Liver (tissue), 9 donors: ENCODE data around the gene PTMS. TPM values are rescaled to one million over a fixed set of nuclear protein-coding genes. Genes with fewer than 3 reads are reported as not detected.

Experiments
- DNase-seq: peaks from one replicate; pipeline ENCODE4 v3.0.0-alpha.2; 2017; ENCODE audit warnings: low spot score
- H3K27ac ChIP-seq, 2 donors: one replicate each; pipeline ENCODE4 v1.7.0; 2013; ENCODE audit warnings: inconsistent platforms in 2 of 2, low read length in 2 of 2, control low read depth in 1 of 2, low read depth in 1 of 2, mild to moderate bottlenecking in 1 of 2
- H3K27me3 ChIP-seq, 4 donors: one replicate each; pipeline versions ENCODE4 v1.6.1 to v1.7.0; 2013; ENCODE audit warnings: low read length in 3 of 4, inconsistent platforms in 1 of 4, mild to moderate bottlenecking in 1 of 4, moderate library complexity in 1 of 4; ENCODE audit not compliant: control insufficient read depth in 4 of 4, insufficient read depth in 4 of 4
- H3K36me3 ChIP-seq, 4 donors: one replicate each; pipeline versions ENCODE4 v1.6.1 to v1.7.0; 2013; ENCODE audit warnings: low read length in 3 of 4, mild to moderate bottlenecking in 3 of 4, low read depth in 1 of 4, moderate library complexity in 1 of 4; ENCODE audit not compliant: control insufficient read depth in 4 of 4, insufficient read depth in 3 of 4
- H3K4me1 ChIP-seq, 4 donors: one replicate each; pipeline versions ENCODE4 v1.6.1 to v1.7.0; 2013; ENCODE audit warnings: low read length in 3 of 4, mild to moderate bottlenecking in 3 of 4, moderate library complexity in 1 of 4; ENCODE audit not compliant: control insufficient read depth in 4 of 4, insufficient read depth in 4 of 4
- H3K4me3 ChIP-seq, 3 donors: one replicate each; pipeline versions ENCODE4 v1.6.1 to v1.7.0; 2013; ENCODE audit warnings: low read length in 3 of 3, control low read depth in 1 of 3, low read depth in 1 of 3, mild to moderate bottlenecking in 1 of 3
- H3K9ac ChIP-seq, 2 donors: one replicate each; pipeline ENCODE4 v1.7.0; 2013; ENCODE audit warnings: low read length in 2 of 2, mild to moderate bottlenecking in 2 of 2, moderate library complexity in 2 of 2, control low read depth in 1 of 2, low read depth in 1 of 2
- H3K9me3 ChIP-seq, 4 donors: one replicate each; pipeline versions ENCODE4 v1.6.1 to v1.7.0; 2013; ENCODE audit warnings: low read length in 3 of 4; ENCODE audit not compliant: control insufficient read depth in 4 of 4
- EGR1 ChIP-seq, 2 donors: IDR thresholded peaks; 2 replicates each; pipeline ENCODE4 v1.6.1; 2016 to 2018; ENCODE audit warnings: antibody characterized with exemption in 2 of 2, low read depth in 2 of 2
- FOXA1 ChIP-seq: IDR thresholded peaks from 2 replicates; pipeline ENCODE4 v1.6.1; 2016; ENCODE audit warnings: antibody characterized with exemption
- FOXA2 ChIP-seq: IDR thresholded peaks from 2 replicates; pipeline ENCODE4 v1.6.1; 2016; ENCODE audit warnings: antibody characterized with exemption
- GABPA ChIP-seq, 2 donors: IDR thresholded peaks in 1 of 2; conservative IDR thresholded peaks in 1 of 2; 2 replicates each; pipeline ENCODE4 v1.6.1; 2016; ENCODE audit warnings: antibody characterized with exemption in 2 of 2, mild to moderate bottlenecking in 1 of 2, moderate library complexity in 1 of 2
- HNF4A ChIP-seq, 2 donors: conservative IDR thresholded peaks; 2 replicates each; pipeline ENCODE4 v1.6.1; 2016; ENCODE audit warnings: antibody characterized with exemption in 2 of 2, mild to moderate bottlenecking in 2 of 2
- HNF4G ChIP-seq: IDR thresholded peaks from 2 replicates; pipeline ENCODE4 v1.6.1; 2016; ENCODE audit warnings: antibody characterized with exemption
- JUND ChIP-seq, 2 donors: IDR thresholded peaks; 2 replicates each; pipeline ENCODE4 v1.6.1; 2016; ENCODE audit warnings: antibody characterized with exemption in 2 of 2
- NR2F2 ChIP-seq: IDR thresholded peaks from 2 replicates; pipeline ENCODE4 v1.6.1; 2016; ENCODE audit warnings: antibody characterized with exemption
- RAD21 ChIP-seq, 2 donors: IDR thresholded peaks; 2 replicates each; pipeline ENCODE4 v1.6.1; 2016; ENCODE audit warnings: antibody characterized with exemption in 2 of 2, mild to moderate bottlenecking in 2 of 2
- RXRA ChIP-seq, 2 donors: IDR thresholded peaks; 2 replicates each; pipeline ENCODE4 v1.6.1; 2017 to 2018; ENCODE audit warnings: antibody characterized with exemption in 2 of 2, mild to moderate bottlenecking in 1 of 2
- SP1 ChIP-seq: IDR thresholded peaks from 2 replicates; pipeline ENCODE4 v1.6.1; 2018; ENCODE audit warnings: antibody characterized with exemption, mild to moderate bottlenecking
- TAF1 ChIP-seq: conservative IDR thresholded peaks from 2 replicates; pipeline ENCODE4 v1.6.1; 2016; ENCODE audit warnings: antibody characterized with exemption, mild to moderate bottlenecking
- YY1 ChIP-seq: IDR thresholded peaks from 2 replicates; pipeline ENCODE4 v1.6.1; 2016; ENCODE audit warnings: antibody characterized with exemption, mild to moderate bottlenecking
- WGBS: extraction: QIAGEN DNeasy Blood & Tissue Kit; methylation state at CpG from one replicate; pipeline ENCODE4 v1.1.7; 2013; 5-methylcytosine and 5-hydroxymethylcytosine counted together
- polyA plus RNA-seq, 2 donors: library from polyadenylated mRNA; stranded (reverse) in 1 of 2; unstranded in 1 of 2; fragments of 200-250 nt in 1 of 2; fragments of >200 nt in 1 of 2; fragmentation: Nextera tagmentation in 1 of 2; extraction: Ambion mirVana in 1 of 2; gene quantifications; one replicate each; pipeline versions ENCODE4 v1.2.1 to v1.2.3, GENCODE V29; 2013 to 2015
- total RNA-seq, 2 donors: library from RNA; depleted of rRNA; stranded (reverse); fragments of >200 nt; gene quantifications; one replicate each; pipeline ENCODE4 v1.2.3, GENCODE V29; 2014
- TF ChIP-seq, protein P1 (sequence below): IDR thresholded peaks from 2 replicates; pipeline ENCODE4 v1.6.1; 2016; ENCODE audit warnings: antibody characterized with exemption
- TF ChIP-seq, protein P2 (sequence below): IDR thresholded peaks from 2 replicates; pipeline ENCODE4 v1.6.1; 2016; ENCODE audit warnings: antibody characterized with exemption
- TF ChIP-seq, protein P3 (sequence below): IDR thresholded peaks from 2 replicates; pipeline ENCODE4 v1.6.1; 2016; ENCODE audit warnings: antibody characterized with exemption
- TF ChIP-seq, protein P4 (sequence below): fragments of 150-350 bp; IDR thresholded peaks from 2 replicates; pipeline ENCODE4 v1.5.1; 2017; ENCODE audit warnings: improper control_type of control experiment, low read depth, low read length; ENCODE audit not compliant: missing input control
- TF ChIP-seq, protein P5 (sequence below): IDR thresholded peaks from 2 replicates; pipeline ENCODE4 v1.6.1; 2016; ENCODE audit warnings: antibody characterized with exemption, mild to moderate bottlenecking
- donor health status: healthy.
- donor health status: healthy.
- donor health status: healthy.
- donor health status: healthy.
- donor health status: healthy.

Gene PTMS
- total and polyA plus RNA-seq, 4 donors, result 26.3 to 261 (median 104) TPM

DNA sequence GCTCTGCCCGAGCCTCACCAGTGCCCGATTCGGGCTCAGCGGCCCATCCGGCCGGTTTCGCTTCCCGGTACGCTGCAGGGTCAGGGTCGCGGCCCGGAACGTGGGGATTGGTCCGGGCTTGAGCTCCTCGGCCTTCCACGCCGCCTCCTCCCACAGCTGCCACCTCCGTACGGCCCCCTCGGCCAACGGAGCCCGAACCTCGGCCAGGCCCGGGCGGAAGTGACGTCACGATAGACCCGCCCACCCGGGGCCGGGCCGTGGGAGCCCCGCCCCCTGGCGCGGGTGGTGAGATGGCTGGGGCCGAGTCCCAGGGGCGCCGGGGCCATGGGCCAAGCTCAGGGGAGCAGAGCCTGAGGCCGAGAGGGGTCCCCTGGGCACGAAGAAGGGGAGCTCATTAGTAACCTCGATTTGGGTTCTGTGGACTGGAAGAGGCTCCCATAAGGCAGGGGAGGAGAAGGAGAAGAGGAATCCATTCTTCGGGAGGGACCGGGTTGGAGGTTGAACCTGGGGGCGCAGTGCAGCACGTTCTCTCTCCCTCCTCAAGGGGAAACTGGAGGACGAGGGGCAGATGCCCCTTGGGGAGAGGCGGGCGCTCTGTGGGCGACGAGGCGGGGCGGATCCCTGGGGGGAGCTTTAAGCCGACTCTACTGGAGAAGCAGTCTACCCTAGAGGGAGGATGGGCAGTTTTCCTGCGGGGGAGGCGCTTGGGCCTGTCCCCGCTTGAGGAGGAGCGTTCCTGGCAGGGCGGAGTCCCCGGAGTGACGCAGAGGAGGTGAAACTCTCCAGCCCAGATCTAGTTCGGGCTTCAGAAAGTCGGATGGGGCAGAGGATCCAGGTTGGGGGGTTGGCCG is 13.0 kb upstream of the PTMS start, which contains the start of gene MLF2 (continued):
- TF ChIP-seq TAF1, result peak; percentile 55
- TF ChIP-seq RXRA (IDR thresholded peaks at IDR 0.05), result no peak
- TF ChIP-seq RAD21 (IDR thresholded peaks at IDR 0.05), result no peak

DNA sequence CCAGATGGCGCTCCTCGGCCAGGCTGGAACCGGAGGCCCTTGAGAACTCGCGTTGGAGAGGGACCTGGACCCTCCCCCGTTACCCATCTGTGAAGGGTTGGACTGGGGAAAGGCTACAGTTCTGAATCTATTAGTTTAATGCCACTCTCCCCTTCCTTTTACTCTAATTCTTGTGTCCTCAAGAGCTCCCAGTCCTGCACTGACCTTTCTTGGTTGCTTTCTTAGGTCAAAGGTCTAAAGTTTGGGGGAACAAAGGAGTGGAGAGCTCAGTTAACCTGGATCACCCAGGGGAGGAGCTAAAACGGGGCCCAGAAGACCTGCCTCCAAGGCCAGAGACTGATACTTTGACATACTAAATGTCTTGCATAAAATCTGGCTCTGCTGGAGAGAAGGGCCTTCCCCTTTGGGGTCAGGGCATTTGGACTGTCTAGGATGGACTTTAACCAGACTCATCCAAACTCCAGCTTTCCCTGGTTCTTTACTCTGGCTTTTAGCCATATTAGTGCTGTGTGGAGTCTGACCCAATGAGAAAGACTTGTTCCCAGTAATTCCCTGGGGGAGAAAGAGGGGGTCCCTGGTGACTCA is 12.3 kb upstream of the PTMS start:
- TF ChIP-seq, protein P1, sequence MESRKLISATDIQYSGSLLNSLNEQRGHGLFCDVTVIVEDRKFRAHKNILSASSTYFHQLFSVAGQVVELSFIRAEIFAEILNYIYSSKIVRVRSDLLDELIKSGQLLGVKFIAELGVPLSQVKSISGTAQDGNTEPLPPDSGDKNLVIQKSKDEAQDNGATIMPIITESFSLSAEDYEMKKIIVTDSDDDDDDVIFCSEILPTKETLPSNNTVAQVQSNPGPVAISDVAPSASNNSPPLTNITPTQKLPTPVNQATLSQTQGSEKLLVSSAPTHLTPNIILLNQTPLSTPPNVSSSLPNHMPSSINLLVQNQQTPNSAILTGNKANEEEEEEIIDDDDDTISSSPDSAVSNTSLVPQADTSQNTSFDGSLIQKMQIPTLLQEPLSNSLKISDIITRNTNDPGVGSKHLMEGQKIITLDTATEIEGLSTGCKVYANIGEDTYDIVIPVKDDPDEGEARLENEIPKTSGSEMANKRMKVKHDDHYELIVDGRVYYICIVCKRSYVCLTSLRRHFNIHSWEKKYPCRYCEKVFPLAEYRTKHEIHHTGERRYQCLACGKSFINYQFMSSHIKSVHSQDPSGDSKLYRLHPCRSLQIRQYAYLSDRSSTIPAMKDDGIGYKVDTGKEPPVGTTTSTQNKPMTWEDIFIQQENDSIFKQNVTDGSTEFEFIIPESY, result peak; percentile 81
- TF ChIP-seq, protein P2, sequence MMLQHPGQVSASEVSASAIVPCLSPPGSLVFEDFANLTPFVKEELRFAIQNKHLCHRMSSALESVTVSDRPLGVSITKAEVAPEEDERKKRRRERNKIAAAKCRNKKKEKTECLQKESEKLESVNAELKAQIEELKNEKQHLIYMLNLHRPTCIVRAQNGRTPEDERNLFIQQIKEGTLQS, result no peak
- peak; percentile 92 to 95 for TF ChIP-seq RAD21 (IDR thresholded peaks at IDR 0.05)
- TF ChIP-seq, protein P3, sequence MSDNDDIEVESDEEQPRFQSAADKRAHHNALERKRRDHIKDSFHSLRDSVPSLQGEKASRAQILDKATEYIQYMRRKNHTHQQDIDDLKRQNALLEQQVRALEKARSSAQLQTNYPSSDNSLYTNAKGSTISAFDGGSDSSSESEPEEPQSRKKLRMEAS, result peak; percentile 66
- TF ChIP-seq GABPA (IDR thresholded peaks at IDR 0.05 in 1 of 2, conservative IDR thresholded peaks at IDR 0.05 in 1 of 2), result peak in 1 of 2 donors; percentile 32
- peak; percentile 94 for TF ChIP-seq SP1
- TF ChIP-seq YY1, result peak; percentile 11
- TF ChIP-seq, protein P4, sequence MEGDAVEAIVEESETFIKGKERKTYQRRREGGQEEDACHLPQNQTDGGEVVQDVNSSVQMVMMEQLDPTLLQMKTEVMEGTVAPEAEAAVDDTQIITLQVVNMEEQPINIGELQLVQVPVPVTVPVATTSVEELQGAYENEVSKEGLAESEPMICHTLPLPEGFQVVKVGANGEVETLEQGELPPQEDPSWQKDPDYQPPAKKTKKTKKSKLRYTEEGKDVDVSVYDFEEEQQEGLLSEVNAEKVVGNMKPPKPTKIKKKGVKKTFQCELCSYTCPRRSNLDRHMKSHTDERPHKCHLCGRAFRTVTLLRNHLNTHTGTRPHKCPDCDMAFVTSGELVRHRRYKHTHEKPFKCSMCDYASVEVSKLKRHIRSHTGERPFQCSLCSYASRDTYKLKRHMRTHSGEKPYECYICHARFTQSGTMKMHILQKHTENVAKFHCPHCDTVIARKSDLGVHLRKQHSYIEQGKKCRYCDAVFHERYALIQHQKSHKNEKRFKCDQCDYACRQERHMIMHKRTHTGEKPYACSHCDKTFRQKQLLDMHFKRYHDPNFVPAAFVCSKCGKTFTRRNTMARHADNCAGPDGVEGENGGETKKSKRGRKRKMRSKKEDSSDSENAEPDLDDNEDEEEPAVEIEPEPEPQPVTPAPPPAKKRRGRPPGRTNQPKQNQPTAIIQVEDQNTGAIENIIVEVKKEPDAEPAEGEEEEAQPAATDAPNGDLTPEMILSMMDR, result no peak
- TF ChIP-seq, protein P5, sequence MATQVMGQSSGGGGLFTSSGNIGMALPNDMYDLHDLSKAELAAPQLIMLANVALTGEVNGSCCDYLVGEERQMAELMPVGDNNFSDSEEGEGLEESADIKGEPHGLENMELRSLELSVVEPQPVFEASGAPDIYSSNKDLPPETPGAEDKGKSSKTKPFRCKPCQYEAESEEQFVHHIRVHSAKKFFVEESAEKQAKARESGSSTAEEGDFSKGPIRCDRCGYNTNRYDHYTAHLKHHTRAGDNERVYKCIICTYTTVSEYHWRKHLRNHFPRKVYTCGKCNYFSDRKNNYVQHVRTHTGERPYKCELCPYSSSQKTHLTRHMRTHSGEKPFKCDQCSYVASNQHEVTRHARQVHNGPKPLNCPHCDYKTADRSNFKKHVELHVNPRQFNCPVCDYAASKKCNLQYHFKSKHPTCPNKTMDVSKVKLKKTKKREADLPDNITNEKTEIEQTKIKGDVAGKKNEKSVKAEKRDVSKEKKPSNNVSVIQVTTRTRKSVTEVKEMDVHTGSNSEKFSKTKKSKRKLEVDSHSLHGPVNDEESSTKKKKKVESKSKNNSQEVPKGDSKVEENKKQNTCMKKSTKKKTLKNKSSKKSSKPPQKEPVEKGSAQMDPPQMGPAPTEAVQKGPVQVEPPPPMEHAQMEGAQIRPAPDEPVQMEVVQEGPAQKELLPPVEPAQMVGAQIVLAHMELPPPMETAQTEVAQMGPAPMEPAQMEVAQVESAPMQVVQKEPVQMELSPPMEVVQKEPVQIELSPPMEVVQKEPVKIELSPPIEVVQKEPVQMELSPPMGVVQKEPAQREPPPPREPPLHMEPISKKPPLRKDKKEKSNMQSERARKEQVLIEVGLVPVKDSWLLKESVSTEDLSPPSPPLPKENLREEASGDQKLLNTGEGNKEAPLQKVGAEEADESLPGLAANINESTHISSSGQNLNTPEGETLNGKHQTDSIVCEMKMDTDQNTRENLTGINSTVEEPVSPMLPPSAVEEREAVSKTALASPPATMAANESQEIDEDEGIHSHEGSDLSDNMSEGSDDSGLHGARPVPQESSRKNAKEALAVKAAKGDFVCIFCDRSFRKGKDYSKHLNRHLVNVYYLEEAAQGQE, result no peak
- TF ChIP-seq EGR1 (IDR thresholded peaks at IDR 0.05; ENCODE audit: low read depth in 2 of 2), result no peak
- TF ChIP-seq FOXA2, result peak; percentile 72
- peak; percentile 95 to 97 for TF ChIP-seq RXRA (IDR thresholded peaks at IDR 0.05)
- TF ChIP-seq FOXA1, result peak; percentile 73
- peak; percentile 100 for TF ChIP-seq HNF4G
- peak; percentile 73 to 75 for TF ChIP-seq JUND (IDR thresholded peaks at IDR 0.05)
- no peak for TF ChIP-seq TAF1
- TF ChIP-seq NR2F2, result peak; percentile 98
- peak; percentile 99 to 100 for TF ChIP-seq HNF4A (conservative IDR thresholded peaks at IDR 0.05)
- Histone ChIP-seq H3K4me3 (peak overlapping the region in 1 of 3 donors; percentile 22), H3K9ac (peak overlapping the region; percentile 50 to 77), H3K27me3 (no peaks in the 10 kb centered on the region), H3K27ac (peak overlapping the region; percentile 99), H3K4me1 (peaks cover 0 to 27% (median 20%) of the 10 kb centered on the region in 4 donors), H3K36me3 (peaks cover 10 to 21% (median 18%) of the 10 kb centered on the region in 4 donors), H3K9me3 (no peaks in the 10 kb centered on the region)
- DNase-seq, result peak; percentile 48
- under 1% methylated on average over 7 of the region's 7 CpGs for WGBS
